Activated T-helper 17 cell treated with anti-CD3 and anti-CD28 coated beads, Interleukin-2, amount 50 U/mL, for 72 hours (primary cell): ENCODE results near the gene FGF12. TPM values are rescaled to one million over a fixed set of nuclear protein-coding genes. Genes with fewer than 3 reads are reported as not detected.

Source experiments
- ATAC-seq: fragments of 150-1000 bp; cut with Tn5 transposase; replicated peaks from 2 replicates; pipeline ENCODE4 v1.10.0; 2021; ENCODE audit warnings: mild to moderate bottlenecking, moderate library complexity
- H3K27ac Mint-ChIP-seq: one replicate; pipeline ENCODE4 v1.8.0; 2022; ENCODE audit warnings: mixed read lengths
- H3K27me3 Mint-ChIP-seq: one replicate; pipeline ENCODE4 v1.8.0; 2022; ENCODE audit warnings: mixed read lengths
- H3K36me3 Mint-ChIP-seq: one replicate; pipeline ENCODE4 v1.8.0; 2022; ENCODE audit warnings: low read depth, mild to moderate bottlenecking, mixed read lengths
- H3K4me1 Mint-ChIP-seq: one replicate; pipeline ENCODE4 v1.8.0; 2022; ENCODE audit warnings: mixed read lengths
- H3K4me3 Mint-ChIP-seq: one replicate; pipeline ENCODE4 v1.8.0; 2022; ENCODE audit warnings: mild to moderate bottlenecking, mixed read lengths
- H3K9me3 Mint-ChIP-seq: one replicate; pipeline ENCODE4 v1.8.0; 2022; ENCODE audit warnings: mixed read lengths
- total RNA-seq, 2 donors: library from RNA; stranded (reverse); gene quantifications; one replicate each; pipeline ENCODE4 v1.2.3, GENCODE V29; 2022

Gene FGF12
- total RNA-seq, 2 donors from 2014 or later = 0.37 TPM; not detected in 1

DNA sequence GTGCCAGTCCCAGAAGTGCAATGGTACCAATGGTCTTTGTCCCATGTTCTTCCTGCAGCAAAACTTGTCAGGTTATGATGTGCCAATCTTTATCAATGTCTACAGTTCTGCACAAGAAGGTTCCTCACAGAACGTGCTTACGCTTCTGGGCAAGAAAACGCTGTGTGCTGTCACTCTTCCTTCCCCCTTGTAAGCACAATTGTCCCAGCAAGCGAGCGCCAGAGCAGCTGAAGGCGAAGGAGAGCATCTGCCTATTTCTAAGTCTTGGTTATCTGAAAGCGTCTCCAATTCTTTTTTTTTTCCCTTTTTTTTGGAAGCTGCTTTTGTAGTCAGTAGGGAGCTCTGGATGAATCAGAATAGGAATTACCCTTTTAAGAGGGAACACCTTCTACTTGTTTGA lies 514.4 kb downstream of the FGF12 start:
- H3K36me3 Mint-ChIP-seq = no peaks in the 10 kb centered on the region
- no peak overlapping the region for H3K27ac Mint-ChIP-seq
- peaks cover 5% of the 10 kb centered on the region for H3K9me3 Mint-ChIP-seq
- H3K4me1 Mint-ChIP-seq = no peaks in the 10 kb centered on the region
- ATAC-seq = no peak
- no peak overlapping the region for H3K4me3 Mint-ChIP-seq
- H3K27me3 Mint-ChIP-seq = peaks cover 4% of the 10 kb centered on the region

DNA sequence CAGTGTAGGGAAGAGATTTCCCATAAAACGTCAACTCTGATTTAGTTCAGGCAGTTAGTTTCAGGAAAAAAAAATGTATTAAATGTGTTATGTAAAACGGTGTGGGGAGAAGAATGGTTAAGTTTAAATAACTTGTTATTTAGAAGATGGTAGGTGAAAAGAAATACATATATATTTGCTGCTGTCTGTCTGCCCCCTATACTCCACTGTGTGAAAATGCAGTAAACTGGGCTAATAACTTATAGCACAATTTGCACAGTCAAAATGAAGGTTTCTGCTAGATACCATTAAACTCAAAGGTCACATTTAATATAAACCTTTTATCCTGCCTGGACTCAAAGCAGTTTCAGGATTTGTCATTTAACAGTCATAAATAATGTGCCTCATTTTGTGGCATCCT lies 515.0 kb downstream of the FGF12 start:
- H3K27ac Mint-ChIP-seq = no peak overlapping the region
- H3K4me3 Mint-ChIP-seq = no peak overlapping the region
- H3K9me3 Mint-ChIP-seq = peaks cover 5% of the 10 kb centered on the region
- H3K27me3 Mint-ChIP-seq = peaks cover 4% of the 10 kb centered on the region
- H3K36me3 Mint-ChIP-seq = no peaks in the 10 kb centered on the region
- ATAC-seq = no peak
- no peaks in the 10 kb centered on the region for H3K4me1 Mint-ChIP-seq

DNA sequence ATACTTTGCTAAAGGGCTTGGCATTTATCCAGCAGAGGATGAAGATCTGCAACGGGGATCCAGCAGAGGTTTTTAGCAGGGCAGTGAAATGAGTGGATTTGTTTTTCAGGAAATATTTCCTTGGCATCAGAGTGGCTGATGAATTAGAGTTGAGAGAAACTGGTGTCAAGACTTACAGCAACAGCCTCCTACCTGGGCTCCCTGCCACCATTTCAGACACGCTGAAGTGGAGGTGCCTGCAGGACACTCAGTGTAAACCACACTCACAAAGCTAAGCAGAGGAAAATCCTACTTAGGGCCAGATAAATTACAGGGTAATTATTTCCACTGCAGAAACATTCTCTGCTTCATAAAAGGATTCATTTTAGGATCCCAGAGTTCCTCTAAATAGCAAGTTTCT lies 519.7 kb downstream of the FGF12 start:
- no peak for ATAC-seq
- Mint-ChIP-seq H3K9me3 (peaks cover 9% of the 10 kb centered on the region), H3K36me3 (no peaks in the 10 kb centered on the region), H3K27me3 (peaks cover 4% of the 10 kb centered on the region), H3K4me1 (no peaks in the 10 kb centered on the region), H3K27ac (no peak overlapping the region), H3K4me3 (no peak overlapping the region)

DNA sequence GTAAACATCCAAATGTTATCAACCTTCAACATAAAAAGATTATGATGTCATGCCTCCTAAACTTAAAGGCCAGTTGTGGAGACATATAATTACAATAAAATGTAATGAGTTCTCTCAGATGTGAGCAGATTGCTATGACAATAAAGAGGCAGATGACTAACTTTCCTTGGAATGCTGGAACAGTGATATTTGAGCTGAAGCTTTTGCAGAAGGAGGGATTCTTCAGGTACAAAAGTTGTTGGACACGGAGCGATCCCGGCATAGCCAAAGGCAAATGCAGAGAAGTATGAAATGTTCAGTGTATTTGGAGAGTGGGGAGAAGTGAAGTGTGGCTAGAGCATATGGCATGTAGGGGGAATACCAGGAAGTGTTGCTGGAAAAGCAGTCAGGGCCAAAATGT lies 520.1 kb downstream of the FGF12 start:
- Mint-ChIP-seq H3K4me1 (no peaks in the 10 kb centered on the region), H3K27ac (no peak overlapping the region), H3K36me3 (no peaks in the 10 kb centered on the region), H3K9me3 (peaks cover 9% of the 10 kb centered on the region), H3K4me3 (no peak overlapping the region), H3K27me3 (peaks cover 4% of the 10 kb centered on the region)
- no peak for ATAC-seq

DNA sequence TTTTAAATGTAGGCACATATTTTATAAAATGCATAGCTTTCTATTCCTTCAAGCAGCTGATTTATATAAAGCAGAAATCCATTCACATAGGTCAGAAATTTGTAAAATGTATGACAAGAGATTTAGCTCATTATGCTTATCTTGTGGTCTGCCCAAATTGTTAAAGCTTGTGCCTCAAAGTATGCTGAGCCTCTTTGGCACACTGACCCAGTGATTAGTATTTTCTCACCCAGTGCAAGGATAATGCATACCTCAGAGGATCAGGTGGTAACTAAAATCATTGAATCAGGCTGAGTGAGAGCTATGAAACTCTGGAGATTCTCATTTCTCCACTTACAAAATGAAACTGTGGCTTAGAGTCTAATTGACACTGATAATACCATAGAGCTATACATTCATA lies 533.3 kb downstream of the FGF12 start:
- Mint-ChIP-seq H3K4me1 (no peaks in the 10 kb centered on the region), H3K27me3 (no peaks in the 10 kb centered on the region), H3K27ac (no peak overlapping the region), H3K4me3 (no peak overlapping the region), H3K36me3 (no peaks in the 10 kb centered on the region), H3K9me3 (no peaks in the 10 kb centered on the region)
- ATAC-seq = no peak

DNA sequence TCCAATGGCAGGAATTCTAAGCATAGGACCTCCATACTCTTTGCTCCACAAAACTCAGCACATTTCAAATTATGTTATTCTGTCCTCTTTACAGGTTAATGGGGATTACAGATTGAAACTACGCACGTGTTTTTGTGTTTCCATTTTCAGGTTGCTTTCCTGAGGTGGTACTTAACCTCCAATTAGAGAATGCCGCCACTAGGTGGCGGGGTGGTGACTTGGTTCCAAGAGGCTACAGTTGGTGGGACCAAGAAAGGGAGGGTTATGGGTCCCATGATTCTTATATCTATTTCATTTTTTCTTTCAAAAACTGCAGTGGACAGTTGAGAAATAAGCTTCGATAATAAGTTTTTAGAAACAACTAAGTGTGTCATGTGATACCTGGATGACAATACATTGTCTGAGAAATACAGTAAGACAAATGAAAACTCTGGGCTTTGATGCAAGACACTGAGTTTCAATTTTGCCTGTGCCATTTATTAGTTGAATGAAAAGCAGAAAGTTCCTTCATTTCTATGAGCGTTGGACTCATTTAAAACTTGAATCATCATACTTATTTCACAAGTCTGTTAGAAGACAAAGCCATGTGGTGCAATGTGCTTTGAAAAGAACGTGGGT lies 539.0 kb downstream of the FGF12 start:
- Mint-ChIP-seq H3K36me3 (no peaks in the 10 kb centered on the region), H3K4me3 (no peak overlapping the region), H3K9me3 (no peaks in the 10 kb centered on the region), H3K27ac (no peak overlapping the region), H3K27me3 (no peaks in the 10 kb centered on the region), H3K4me1 (peaks cover 4% of the 10 kb centered on the region)
- ATAC-seq = no peak

DNA sequence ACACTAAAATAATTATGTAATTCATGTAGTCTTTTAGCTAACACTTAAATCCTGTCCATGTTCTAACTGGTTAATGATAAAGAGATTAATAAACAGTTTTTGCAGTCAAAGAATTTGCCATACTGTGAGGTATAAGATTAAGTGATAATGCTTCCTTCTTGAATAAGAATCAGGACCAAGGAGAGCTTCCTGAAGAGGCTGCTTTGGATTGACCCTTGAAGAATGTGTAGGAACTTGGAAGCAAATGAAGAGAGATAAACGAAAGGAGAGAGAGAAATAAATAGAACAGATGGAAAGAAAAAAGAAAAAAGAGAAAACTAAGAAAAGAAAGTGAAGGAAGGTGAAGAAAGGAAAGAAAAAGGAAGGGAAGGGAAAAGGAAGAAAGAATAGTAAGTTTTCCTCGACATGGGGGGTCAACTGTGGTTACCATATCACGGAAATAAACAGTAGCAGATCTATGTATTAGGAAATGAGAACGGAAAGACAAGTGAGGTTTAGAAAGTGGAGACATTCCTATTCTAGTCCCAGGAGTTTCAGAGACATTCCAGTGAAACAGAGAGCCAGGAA lies 539.8 kb downstream of the FGF12 start:
- no peak for ATAC-seq
- Mint-ChIP-seq H3K4me3 (no peak overlapping the region), H3K36me3 (no peaks in the 10 kb centered on the region), H3K27me3 (no peaks in the 10 kb centered on the region), H3K9me3 (no peaks in the 10 kb centered on the region), H3K4me1 (peaks cover 4% of the 10 kb centered on the region), H3K27ac (no peak overlapping the region)

DNA sequence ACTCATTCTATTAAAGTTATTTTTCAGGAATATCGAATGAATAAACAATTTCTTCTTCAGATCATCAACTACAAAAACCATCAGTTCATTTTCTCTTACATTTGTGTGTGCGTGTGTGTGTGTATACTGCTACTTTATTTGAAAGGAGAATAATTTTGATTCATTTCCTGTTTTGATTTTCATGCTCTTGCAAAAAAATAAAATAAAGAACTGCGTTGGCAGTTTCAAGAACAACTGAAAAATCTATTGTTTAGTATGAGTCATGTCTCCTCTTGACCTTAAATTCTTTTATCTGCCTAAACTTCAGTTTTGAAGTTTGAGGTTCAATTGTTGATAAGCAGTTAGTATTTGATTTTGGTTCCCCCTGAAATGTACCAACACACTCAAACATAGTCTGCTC lies 540.8 kb downstream of the FGF12 start:
- no peak overlapping the region for H3K27ac Mint-ChIP-seq
- ATAC-seq = no peak

DNA sequence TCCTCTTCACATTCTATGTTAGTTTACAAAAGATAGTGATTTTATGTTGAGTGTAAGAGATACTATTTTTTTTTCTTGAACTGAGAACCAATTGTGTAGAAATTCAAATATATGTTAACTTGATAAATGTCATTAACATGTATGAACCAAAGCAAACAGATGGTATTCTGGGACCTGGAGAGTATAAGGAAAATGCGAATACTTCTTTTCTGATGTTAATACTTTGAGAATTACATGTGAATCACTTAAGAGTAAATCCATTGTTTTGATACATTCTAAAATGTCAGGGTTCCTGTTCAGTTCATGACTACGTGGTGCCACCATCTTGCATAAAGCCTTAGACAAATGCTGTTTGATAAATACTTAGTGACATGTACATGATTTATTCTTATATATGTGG lies 541.3 kb downstream of the FGF12 start:
- no peak overlapping the region for H3K27ac Mint-ChIP-seq
- no peak for ATAC-seq

More for the DNA sequence above, 540.8 kb downstream of the FGF12 start:
- no peaks in the 10 kb centered on the region for H3K27me3 Mint-ChIP-seq
- peaks cover 4% of the 10 kb centered on the region for H3K4me1 Mint-ChIP-seq
- H3K4me3 Mint-ChIP-seq = no peak overlapping the region
- H3K9me3 Mint-ChIP-seq = no peaks in the 10 kb centered on the region
- no peaks in the 10 kb centered on the region for H3K36me3 Mint-ChIP-seq

DNA sequence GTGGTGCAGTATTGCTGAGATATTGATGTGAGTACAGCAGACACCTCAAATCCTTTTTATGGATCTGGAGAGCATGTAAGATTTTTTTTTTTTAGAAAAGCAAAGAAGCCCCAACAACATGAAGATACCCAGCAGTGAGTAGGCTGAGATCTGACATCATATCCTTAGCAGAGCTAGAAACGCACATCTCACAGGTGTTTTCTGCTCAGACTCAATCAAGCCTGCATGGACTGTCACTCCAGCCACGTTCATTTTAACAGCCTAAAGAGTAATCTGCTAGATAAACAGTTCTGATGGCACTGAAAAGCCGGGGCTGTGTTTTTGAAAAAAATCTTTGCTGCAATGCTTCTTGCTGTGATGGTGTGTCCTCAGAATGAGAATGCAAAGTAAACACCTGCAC lies 544.2 kb downstream of the FGF12 start:
- H3K4me1 Mint-ChIP-seq = peaks cover 4% of the 10 kb centered on the region
- H3K27ac Mint-ChIP-seq = no peak overlapping the region
- no peak for ATAC-seq
- H3K27me3 Mint-ChIP-seq = no peaks in the 10 kb centered on the region
- H3K9me3 Mint-ChIP-seq = no peaks in the 10 kb centered on the region
- no peak overlapping the region for H3K4me3 Mint-ChIP-seq
- H3K36me3 Mint-ChIP-seq = no peaks in the 10 kb centered on the region

More for the DNA sequence above, 541.3 kb downstream of the FGF12 start:
- Mint-ChIP-seq H3K9me3 (no peaks in the 10 kb centered on the region), H3K27me3 (no peaks in the 10 kb centered on the region), H3K4me3 (no peak overlapping the region), H3K36me3 (no peaks in the 10 kb centered on the region), H3K4me1 (peaks cover 4% of the 10 kb centered on the region)

DNA sequence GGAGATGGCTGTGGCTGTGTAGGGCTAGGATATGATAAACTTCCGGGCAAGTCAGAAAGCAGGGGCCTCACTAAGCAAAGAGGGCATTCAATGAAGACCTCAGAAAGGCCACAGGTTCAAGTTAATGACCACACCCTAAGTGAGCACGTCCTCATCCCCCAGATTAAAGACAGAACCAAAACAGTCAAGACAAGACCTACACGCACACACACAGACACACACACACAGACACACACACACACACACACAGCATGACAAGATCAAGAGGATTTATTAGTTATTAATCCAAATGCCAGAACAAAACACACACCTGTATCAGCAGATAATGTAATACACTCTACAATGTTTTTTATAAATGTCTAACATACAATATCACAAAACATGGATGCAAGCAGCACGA lies 546.2 kb downstream of the FGF12 start:
- Mint-ChIP-seq H3K36me3 (no peaks in the 10 kb centered on the region), H3K9me3 (no peaks in the 10 kb centered on the region), H3K4me3 (no peak overlapping the region), H3K4me1 (no peaks in the 10 kb centered on the region), H3K27me3 (no peaks in the 10 kb centered on the region), H3K27ac (no peak overlapping the region)
- no peak for ATAC-seq

DNA sequence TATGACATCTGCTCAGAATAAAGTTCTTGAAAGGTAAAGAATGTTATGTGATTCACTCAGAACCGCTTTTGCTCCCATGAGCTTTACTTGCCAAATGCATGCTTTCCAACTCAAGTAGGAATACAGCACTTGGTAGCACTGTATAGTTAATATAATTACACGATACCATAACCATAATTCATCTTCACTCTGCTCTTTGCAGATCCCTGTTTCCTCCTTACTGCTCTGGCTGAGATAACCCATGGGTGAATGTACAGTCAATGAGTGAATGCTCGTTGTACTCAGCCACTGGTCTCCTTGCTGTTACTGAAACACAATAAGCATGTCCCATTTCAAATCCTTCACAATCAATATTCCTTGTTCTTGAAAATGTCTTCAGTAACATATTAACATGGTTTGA lies 550.0 kb downstream of the FGF12 start:
- H3K4me3 Mint-ChIP-seq = no peak overlapping the region
- no peaks in the 10 kb centered on the region for H3K4me1 Mint-ChIP-seq
- ATAC-seq = no peak
- no peaks in the 10 kb centered on the region for H3K36me3 Mint-ChIP-seq
- no peaks in the 10 kb centered on the region for H3K27me3 Mint-ChIP-seq
- peaks cover 5% of the 10 kb centered on the region for H3K9me3 Mint-ChIP-seq
- no peak overlapping the region for H3K27ac Mint-ChIP-seq

DNA sequence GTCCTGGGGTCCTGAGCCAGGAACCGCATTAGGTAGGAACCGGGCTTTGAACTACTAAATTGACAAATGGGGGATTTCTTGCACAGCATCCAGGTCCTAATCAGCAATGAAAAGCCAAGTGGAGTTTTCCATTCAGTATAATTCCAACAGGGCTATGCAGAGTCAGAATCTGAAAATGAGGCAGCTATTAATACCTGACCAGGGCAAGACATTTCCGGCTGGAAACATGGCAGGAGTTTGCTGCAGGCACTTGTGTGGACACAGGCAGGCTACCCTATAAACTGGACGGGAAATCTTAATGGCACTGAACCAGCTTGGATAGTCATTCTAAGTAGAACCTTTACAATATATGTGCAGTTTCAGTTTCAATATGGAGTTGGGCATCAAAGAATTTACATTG lies 553.1 kb downstream of the FGF12 start:
- Mint-ChIP-seq H3K9me3 (peaks cover 8% of the 10 kb centered on the region), H3K4me1 (no peaks in the 10 kb centered on the region), H3K27ac (no peak overlapping the region), H3K36me3 (no peaks in the 10 kb centered on the region), H3K27me3 (no peaks in the 10 kb centered on the region), H3K4me3 (no peak overlapping the region)
- no peak for ATAC-seq

DNA sequence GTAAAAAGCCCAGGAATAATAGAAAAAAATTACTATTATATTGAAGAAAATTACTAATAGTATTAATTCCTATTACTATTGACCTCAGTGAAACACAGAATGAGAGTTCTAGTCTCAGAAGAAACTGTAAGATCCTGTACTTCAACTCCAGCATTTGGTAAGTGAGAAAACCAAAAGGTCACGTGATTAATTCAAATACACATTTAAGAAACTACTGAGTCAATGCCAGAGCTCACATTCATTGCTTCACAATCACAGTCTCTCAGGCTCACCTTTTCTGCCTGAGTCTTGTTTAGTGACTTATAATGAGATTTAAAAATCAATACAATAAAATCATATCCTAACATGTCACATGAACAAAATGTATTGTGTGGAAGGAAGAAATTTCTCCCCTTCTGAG lies 556.1 kb downstream of the FGF12 start:
- ATAC-seq = no peak
- no peaks in the 10 kb centered on the region for H3K4me1 Mint-ChIP-seq

DNA sequence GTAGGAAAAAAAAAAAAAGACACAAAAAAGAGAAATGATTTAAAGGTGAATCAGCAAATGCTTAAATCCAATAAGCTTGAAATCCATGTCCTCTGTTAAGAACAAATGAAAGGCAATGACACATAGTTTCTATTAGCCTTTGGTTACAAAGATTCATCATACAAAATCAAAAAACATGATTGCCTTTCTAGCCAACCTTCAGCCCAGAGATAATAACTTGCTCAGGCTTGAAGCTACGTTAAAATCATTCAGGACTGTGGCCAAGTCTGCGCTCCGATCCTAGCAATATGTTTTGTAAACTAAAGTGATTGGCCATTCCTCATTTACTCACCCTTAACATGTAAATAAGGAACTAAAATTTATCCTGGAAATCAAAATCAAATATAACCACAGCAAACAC lies 556.7 kb downstream of the FGF12 start:
- peaks cover 4% of the 10 kb centered on the region for H3K9me3 Mint-ChIP-seq

More for the DNA sequence above, 556.1 kb downstream of the FGF12 start:
- H3K27ac Mint-ChIP-seq = no peak overlapping the region
- no peaks in the 10 kb centered on the region for H3K36me3 Mint-ChIP-seq
- peaks cover 8% of the 10 kb centered on the region for H3K9me3 Mint-ChIP-seq
- no peak overlapping the region for H3K4me3 Mint-ChIP-seq
- no peaks in the 10 kb centered on the region for H3K27me3 Mint-ChIP-seq

DNA sequence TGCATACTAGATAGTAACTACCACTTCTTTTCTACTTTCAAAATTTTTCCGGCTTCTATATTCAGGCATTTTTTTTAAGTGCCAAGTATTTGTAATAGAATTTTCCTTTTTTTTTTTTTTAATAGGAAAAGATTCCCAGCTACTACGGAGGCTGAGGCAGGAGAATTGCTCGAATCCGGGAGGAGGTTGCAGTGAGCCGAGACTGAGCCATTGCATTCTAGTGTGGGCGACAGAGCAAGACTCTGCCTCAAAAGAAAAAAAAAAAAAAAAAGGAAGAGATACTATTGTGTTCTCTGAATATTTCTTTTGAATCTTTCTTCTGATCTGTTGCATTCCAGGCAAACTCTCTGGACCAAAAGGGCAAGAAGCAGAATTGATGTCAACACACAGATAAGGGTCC lies 557.3 kb downstream of the FGF12 start:
- Mint-ChIP-seq H3K27ac (no peak overlapping the region), H3K27me3 (no peaks in the 10 kb centered on the region), H3K9me3 (peaks cover 3% of the 10 kb centered on the region), H3K4me1 (no peaks in the 10 kb centered on the region), H3K36me3 (no peaks in the 10 kb centered on the region), H3K4me3 (no peak overlapping the region)
- ATAC-seq = no peak

More for the DNA sequence above, 556.7 kb downstream of the FGF12 start:
- Mint-ChIP-seq H3K4me1 (no peaks in the 10 kb centered on the region), H3K4me3 (no peak overlapping the region), H3K27ac (no peak overlapping the region), H3K36me3 (no peaks in the 10 kb centered on the region), H3K27me3 (no peaks in the 10 kb centered on the region)
- ATAC-seq = no peak
